HL-60/S4 (cell line): ENCODE measurements around the gene HNRNPH3.

Experiments used
- in situ Hi-C: fragments of 300-500 bp; cut with MboI; formaldehyde crosslinking; loops from 2 replicates; pipeline ENCODE4 v1.14.3; 2022; ENCODE audit warnings: low sequenced_read_pairs

HNRNPH3 gene

GRCh38 chr10:68371604-68372003, 39.7 kb downstream of the HNRNPH3 start:
- in situ Hi-C loops: no loop called here

DNA sequence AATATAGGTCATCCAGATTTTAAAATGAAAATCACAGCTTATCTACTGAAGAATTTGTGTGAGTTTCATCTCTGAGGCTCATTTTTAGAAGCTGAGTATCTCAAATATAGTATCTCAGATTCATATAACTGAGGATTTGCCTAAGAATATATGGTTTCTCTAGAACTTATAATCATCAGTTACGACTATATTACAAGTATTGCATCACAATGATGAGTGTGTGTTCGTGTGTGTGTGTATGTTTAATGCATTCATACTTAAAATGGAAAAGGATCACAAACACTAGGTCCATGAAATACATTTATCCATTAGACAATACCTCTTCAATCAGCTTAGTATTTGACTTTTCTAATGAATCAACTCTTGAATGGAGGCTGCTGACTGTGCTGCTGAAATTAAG, 53.9 kb downstream of the HNRNPH3 start:
- in situ Hi-C loops: no loop called here
